ENCODE results near the gene CREB3L2. TPM values are rescaled to one million over a fixed set of nuclear protein-coding genes. Genes with fewer than 3 reads are reported as not detected.
"Not testable (repeated sequence)": the region's sequence is repeated elsewhere in the genome, so short reads cannot be mapped to it uniquely, and the experiment has no call there.

The CREB3L2 gene
- total RNA-seq, 4 donors from 2014 or later, result 43.5 to 73.0 (median 51.2) TPM

- no peak overlapping the region for H3K4me3 ChIP-seq
- H3K4me1 ChIP-seq, result no peaks in the 10 kb centered on the region
- TF ChIP-seq EP300 (IDR thresholded peaks at IDR 0.05) (no peak), CTCF (IDR thresholded peaks at IDR 0.05) (no peak), POLR2A (IDR thresholded peaks at IDR 0.05) (no peak)
- peaks cover 0 to 23% (median 0%) of the 10 kb centered on the region in 4 donors for H3K9me3 ChIP-seq
- no peaks in the 10 kb centered on the region for H3K27me3 ChIP-seq
- no peak overlapping the region for H3K27ac ChIP-seq
- DNase-seq (ENCODE audit: low spot score in 2 of 2), result no peak
- 96 to 98% methylated on average over 2 of the region's 2 CpGs for WGBS, 2 donors
- peaks cover 0 to 5% (median 0%) of the 10 kb centered on the region in 3 donors for H3K36me3 ChIP-seq
These were observed 169.5 kb downstream of the CREB3L2 start for GRCh38 chr7:137832382-137832781.

- DNase-seq (ENCODE audit: low spot score in 2 of 2); H3K4me3 ChIP-seq; H3K36me3 ChIP-seq; H3K27me3 ChIP-seq; H3K4me1 ChIP-seq; H3K27ac ChIP-seq: not testable (repeated sequence)
- 100% methylated on average over 1 of the region's 1 CpG for WGBS, 2 donors
- H3K9me3 ChIP-seq, result peaks cover 0 to 23% (median 0%) of the 10 kb centered on the region in 4 donors
These were observed 170.3 kb downstream of the CREB3L2 start for GRCh38 chr7:137831555-137831954.

GRCh38 chr7:137829337-137829992 lies 172.4 kb downstream of the CREB3L2 start:
- Histone ChIP-seq H3K27ac (no peak overlapping the region), H3K4me3 (no peak overlapping the region), H3K36me3 (peaks cover 0 to 5% (median 0%) of the 10 kb centered on the region in 3 donors), H3K27me3 (no peaks in the 10 kb centered on the region), H3K4me1 (no peaks in the 10 kb centered on the region), H3K9me3 (peaks cover 0 to 23% (median 0%) of the 10 kb centered on the region in 4 donors)
- DNase-seq (ENCODE audit: low spot score in 2 of 2), result no peak
- TF ChIP-seq CTCF (IDR thresholded peaks at IDR 0.05) (no peak), EP300 (IDR thresholded peaks at IDR 0.05) (no peak), POLR2A (IDR thresholded peaks at IDR 0.05) (no peak)
- 70 to 74% methylated on average over 7 of the region's 7 CpGs for WGBS, 2 donors

GRCh38 chr7:137828456-137828855 lies 173.4 kb downstream of the CREB3L2 start:
- no peak overlapping the region for H3K4me3 ChIP-seq
- peaks cover 0 to 5% (median 0%) of the 10 kb centered on the region in 3 donors for H3K36me3 ChIP-seq
- WGBS, 2 donors, result 94 to 97% methylated on average over 1 of the region's 1 CpG
- H3K27me3 ChIP-seq, result no peaks in the 10 kb centered on the region
- no peak overlapping the region for H3K27ac ChIP-seq
- no peaks in the 10 kb centered on the region for H3K4me1 ChIP-seq
- DNase-seq (ENCODE audit: low spot score in 2 of 2), result no peak
- peaks cover 0 to 19% (median 0%) of the 10 kb centered on the region in 4 donors for H3K9me3 ChIP-seq
- TF ChIP-seq POLR2A (IDR thresholded peaks at IDR 0.05), result no peak
- TF ChIP-seq EP300 (IDR thresholded peaks at IDR 0.05), result no peak

GRCh38 chr7:137825489-137825888 lies 176.4 kb downstream of the CREB3L2 start:
- TF ChIP-seq EP300 (IDR thresholded peaks at IDR 0.05), result no peak
- TF ChIP-seq POLR2A (IDR thresholded peaks at IDR 0.05), result no peak
- TF ChIP-seq CTCF (IDR thresholded peaks at IDR 0.05), result no peak
- no peaks in the 10 kb centered on the region for H3K9me3 ChIP-seq
- H3K27me3 ChIP-seq, result no peaks in the 10 kb centered on the region
- H3K4me1 ChIP-seq, result peaks cover 0 to 7% (median 0%) of the 10 kb centered on the region in 4 donors
- DNase-seq (ENCODE audit: low spot score in 2 of 2), result no peak
- H3K4me3 ChIP-seq, result no peak overlapping the region
- H3K36me3 ChIP-seq, result no peaks in the 10 kb centered on the region
- no peak overlapping the region for H3K27ac ChIP-seq
- 80 to 83% methylated on average over 3 of the region's 3 CpGs for WGBS, 2 donors

Other genes starting within 250 kb of the CREB3L2 start
- gene DGKI, start 155.1 kb downstream of the CREB3L2 start, total RNA-seq, result 1 to 10 TPM in 3 of 4 donors, under 1 TPM in 1; 0.21 to 2.7 (median 1.7) TPM
- not detected for gene AKR1D1, start 74.4 kb upstream of the CREB3L2 start, total RNA-seq